SKM-1 treated with dmso at 0.1 percent for 144 hours (cell line): ENCODE measurements around the gene MYL5.
A peak's percentile ranks its signal among the peaks of the same experiment; 100 is the strongest.
"Not testable (repeated sequence)": the region's sequence is repeated elsewhere in the genome, so short reads cannot be mapped to it uniquely, and the experiment has no call there.

Experiments used
- DNase-seq: peaks from one replicate; lab custom pipeline; 2025; ENCODE audit not compliant: unreplicated experiment; lab: John Stamatoyannopoulos, UW

The MYL5 gene

GRCh38 chr4:656436-657337 lies 17.7 kb upstream of the MYL5 start:
- no peak for DNase-seq

- no peak for DNase-seq
Observed at GRCh38 chr4:657338-657833, 17.0 kb upstream of the MYL5 start.

- DNase-seq = no peak
Observed at GRCh38 chr4:657834-658667, 16.3 kb upstream of the MYL5 start.

GRCh38 chr4:658681-659667 lies 15.4 kb upstream of the MYL5 start:
- no peak for DNase-seq

GRCh38 chr4:659851-660250 lies 14.5 kb upstream of the MYL5 start:
- DNase-seq = no peak

- DNase-seq = no peak
Observed at GRCh38 chr4:660401-660800, 13.9 kb upstream of the MYL5 start.

GRCh38 chr4:661231-661630 lies 13.1 kb upstream of the MYL5 start:
- no peak for DNase-seq

GRCh38 chr4:661881-662761 lies 12.2 kb upstream of the MYL5 start:
- DNase-seq = no peak

- DNase-seq = no peak
Observed at GRCh38 chr4:663046-663437, 11.3 kb upstream of the MYL5 start.

- DNase-seq = peak; percentile 49
Observed at GRCh38 chr4:663438-664428, 10.6 kb upstream of the MYL5 start.

- DNase-seq = no peak
Observed at GRCh38 chr4:664713-665231, 9.6 kb upstream of the MYL5 start.

GRCh38 chr4:665381-665750 lies 9.0 kb upstream of the MYL5 start:
- DNase-seq = no peak

GRCh38 chr4:665751-666435 lies 8.4 kb upstream of the MYL5 start:
- DNase-seq = no peak

- DNase-seq = no peak
Observed at GRCh38 chr4:666436-666810, 7.9 kb upstream of the MYL5 start.

GRCh38 chr4:666822-667544 lies 7.4 kb upstream of the MYL5 start:
- no peak for DNase-seq

- no peak for DNase-seq
Observed at GRCh38 chr4:667545-667925, 6.8 kb upstream of the MYL5 start.

GRCh38 chr4:668219-668618 lies 6.1 kb upstream of the MYL5 start:
- DNase-seq = not testable (repeated sequence)
